Activated CD8-positive, alpha-beta T cell treated with anti-CD3 and anti-CD28 coated beads for 36 hours (primary cell): Measurements from ENCODE around the gene CD44. TPM values are rescaled to one million over a fixed set of nuclear protein-coding genes. Genes with fewer than 3 reads are reported as not detected.

ENCODE experiments used
- ATAC-seq: fragments of 200-7000 bp; cut with Tn5 transposase; one replicate; pipeline ENCODE4 v1.10.0; 2021; ENCODE audit warnings: mild to moderate bottlenecking, moderate library complexity
- CTCF ChIA-PET: fragments of 350-600 bp; sonication (Branson Sonifier 250); formaldehyde crosslinking; loops from one replicate; lab custom pipeline; 2021; ENCODE audit warnings: antibody characterized with exemption; lab: Charles Lee
- POLR2A ChIA-PET: fragments of 350-600 bp; sonication (Branson Sonifier 250); formaldehyde crosslinking; loops from one replicate; lab custom pipeline; 2021; ENCODE audit warnings: antibody characterized with exemption; lab: Charles Lee
- DNase-seq: peaks from one replicate; pipeline ENCODE4 v3.0.0-alpha.2; 2020
- H3K27ac Mint-ChIP-seq: one replicate; pipeline ENCODE4 v1.8.0; 2021; ENCODE audit warnings: mild to moderate bottlenecking, mixed read lengths
- H3K27me3 Mint-ChIP-seq: one replicate; pipeline ENCODE4 v1.8.0; 2021; ENCODE audit warnings: mixed read lengths
- H3K36me3 Mint-ChIP-seq: one replicate; pipeline ENCODE4 v1.8.0; 2021; ENCODE audit warnings: low read depth, mixed read lengths
- H3K4me1 Mint-ChIP-seq: one replicate; pipeline ENCODE4 v1.8.0; 2021; ENCODE audit warnings: low read depth, mixed read lengths
- H3K4me3 Mint-ChIP-seq: one replicate; pipeline ENCODE4 v1.8.0; 2021; ENCODE audit warnings: mild to moderate bottlenecking, moderate library complexity, mixed read lengths
- H3K9me3 Mint-ChIP-seq: one replicate; pipeline ENCODE4 v1.8.0; 2021; ENCODE audit warnings: mixed read lengths
- intact Hi-C: fragments of 100-400 bp; cut with micrococcal nuclease; formaldehyde crosslinking; loops from one replicate; pipeline ENCODE4 v1.10.0; 2022
- total RNA-seq, 2 experiments: library from RNA; stranded (reverse); gene quantifications; one replicate each; pipeline ENCODE4 v1.2.3, GENCODE V29; 2021
- TF ChIP-seq, protein P1 (sequence below): fragments of 200-600 bp; IDR thresholded peaks from one replicate; pipeline ENCODE4 v1.8.0; 2022; ENCODE audit warnings: antibody characterized with exemption, mild to moderate bottlenecking

CD44 gene
- total RNA-seq, 2 experiments from 2014 or later = 363 to 373 TPM

DNA sequence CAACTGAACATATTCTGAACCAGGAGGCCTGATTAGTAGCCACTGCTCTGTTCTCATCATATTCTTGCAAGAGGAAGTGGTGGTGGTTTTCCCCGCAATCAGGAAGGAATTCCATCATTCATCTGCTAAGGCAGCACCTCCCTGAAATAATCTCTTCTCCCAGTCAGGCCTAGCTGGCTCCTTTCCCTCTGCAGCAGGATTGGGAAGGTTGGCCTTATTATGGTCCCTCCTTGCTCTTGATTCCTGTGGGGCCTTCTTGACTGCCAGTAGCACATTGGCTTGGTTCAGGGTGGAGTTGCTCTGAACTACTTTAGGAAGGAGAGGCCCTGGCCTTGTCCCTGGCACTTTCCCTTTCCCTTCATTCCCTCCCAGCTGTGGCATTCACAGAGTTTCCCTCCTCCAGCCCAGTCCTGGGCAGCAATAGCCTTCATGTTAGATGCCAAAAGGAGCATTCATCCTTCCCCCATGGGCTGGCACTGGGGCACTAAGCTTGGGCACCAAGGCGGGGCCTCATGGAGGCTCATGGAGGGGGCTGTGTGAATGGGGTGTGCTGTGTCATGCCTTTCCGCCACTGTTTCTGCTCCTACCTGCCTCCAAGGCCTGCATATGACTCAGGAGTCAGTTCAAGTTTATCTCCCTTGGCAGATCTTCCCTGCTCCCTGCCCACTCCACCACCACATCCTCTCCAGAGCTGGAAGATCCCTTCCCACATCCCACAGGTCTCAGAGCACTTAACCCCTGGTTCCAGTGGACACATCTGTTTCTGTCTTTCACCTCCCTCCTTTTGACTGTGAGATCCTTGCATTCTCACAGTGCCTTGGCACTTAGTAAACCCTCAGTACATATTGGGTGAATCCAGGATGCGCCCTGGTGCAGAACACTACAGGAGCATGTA lies 27.6 kb upstream of the CD44 start:
- CTCF ChIA-PET = no interaction called here
- intact Hi-C loops = no loop called here
- POLR2A ChIA-PET = interaction anchor here (1.4 kb wide), 1 partner anchor 12 kb away, joined by 3 read pairs; no protein-coding TSS in a partner anchor
- H3K9me3 Mint-ChIP-seq = no peaks in the 10 kb centered on the region
- TF ChIP-seq, protein P1, sequence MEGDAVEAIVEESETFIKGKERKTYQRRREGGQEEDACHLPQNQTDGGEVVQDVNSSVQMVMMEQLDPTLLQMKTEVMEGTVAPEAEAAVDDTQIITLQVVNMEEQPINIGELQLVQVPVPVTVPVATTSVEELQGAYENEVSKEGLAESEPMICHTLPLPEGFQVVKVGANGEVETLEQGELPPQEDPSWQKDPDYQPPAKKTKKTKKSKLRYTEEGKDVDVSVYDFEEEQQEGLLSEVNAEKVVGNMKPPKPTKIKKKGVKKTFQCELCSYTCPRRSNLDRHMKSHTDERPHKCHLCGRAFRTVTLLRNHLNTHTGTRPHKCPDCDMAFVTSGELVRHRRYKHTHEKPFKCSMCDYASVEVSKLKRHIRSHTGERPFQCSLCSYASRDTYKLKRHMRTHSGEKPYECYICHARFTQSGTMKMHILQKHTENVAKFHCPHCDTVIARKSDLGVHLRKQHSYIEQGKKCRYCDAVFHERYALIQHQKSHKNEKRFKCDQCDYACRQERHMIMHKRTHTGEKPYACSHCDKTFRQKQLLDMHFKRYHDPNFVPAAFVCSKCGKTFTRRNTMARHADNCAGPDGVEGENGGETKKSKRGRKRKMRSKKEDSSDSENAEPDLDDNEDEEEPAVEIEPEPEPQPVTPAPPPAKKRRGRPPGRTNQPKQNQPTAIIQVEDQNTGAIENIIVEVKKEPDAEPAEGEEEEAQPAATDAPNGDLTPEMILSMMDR = no peak
- H3K4me3 Mint-ChIP-seq = no peak overlapping the region
- H3K36me3 Mint-ChIP-seq = no peaks in the 10 kb centered on the region
- H3K27ac Mint-ChIP-seq = no peak overlapping the region
- H3K4me1 Mint-ChIP-seq = peaks cover 38% of the 10 kb centered on the region
- no peak for DNase-seq
- no peaks in the 10 kb centered on the region for H3K27me3 Mint-ChIP-seq
- ATAC-seq = no peak

DNA sequence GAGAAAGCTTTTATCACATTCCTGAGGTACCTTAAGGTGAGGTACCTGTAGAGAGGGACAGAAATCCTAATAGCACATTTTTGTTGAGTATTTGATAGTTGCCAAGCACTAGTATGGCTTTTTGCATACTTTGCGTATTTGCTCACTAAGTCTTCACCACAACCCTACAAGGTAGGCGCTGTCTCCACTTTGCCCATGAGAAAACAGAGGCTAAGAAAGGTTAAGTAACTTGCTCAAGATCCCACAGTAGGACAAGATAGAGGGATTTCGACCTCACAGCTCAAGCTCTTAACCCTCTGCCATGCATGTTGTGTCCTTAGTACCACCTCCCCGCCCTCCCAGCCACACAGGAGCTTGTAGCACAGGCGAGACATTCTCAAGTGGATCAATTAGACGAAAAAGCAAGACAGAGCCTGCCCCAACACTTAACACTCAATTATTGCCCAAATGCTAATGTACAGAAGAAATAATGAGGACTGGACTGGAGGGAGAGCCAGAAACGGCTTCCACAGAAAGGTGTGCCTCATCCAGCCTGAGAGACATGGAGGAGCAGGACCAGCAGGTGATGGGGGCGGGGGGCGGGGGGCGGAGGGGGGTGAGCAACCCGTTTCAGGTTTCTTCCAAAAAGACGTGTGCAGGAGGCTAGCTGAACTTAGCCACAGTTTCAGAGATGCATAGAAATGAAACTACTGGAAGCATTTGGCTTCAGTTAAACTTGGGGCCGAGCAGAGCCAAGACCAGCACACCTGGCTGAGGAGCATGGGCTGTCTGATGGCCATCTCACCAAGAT lies 26.7 kb upstream of the CD44 start:
- ChIA-PET POLR2A (interaction anchor here (1.0 to 1.4 kb wide), 2 partner anchors 11 to 13 kb away, joined by 3 to 4 read pairs; no protein-coding TSS in a partner anchor), CTCF (no interaction called here)
- DNase-seq = no peak
- peaks cover 30% of the 10 kb centered on the region for H3K4me1 Mint-ChIP-seq
- no peaks in the 10 kb centered on the region for H3K27me3 Mint-ChIP-seq
- H3K36me3 Mint-ChIP-seq = no peaks in the 10 kb centered on the region
- H3K9me3 Mint-ChIP-seq = no peaks in the 10 kb centered on the region
- intact Hi-C loops = no loop called here
- ATAC-seq = no peak
- H3K27ac Mint-ChIP-seq = no peak overlapping the region
- no peak overlapping the region for H3K4me3 Mint-ChIP-seq
- TF ChIP-seq, protein P1 = no peak

DNA sequence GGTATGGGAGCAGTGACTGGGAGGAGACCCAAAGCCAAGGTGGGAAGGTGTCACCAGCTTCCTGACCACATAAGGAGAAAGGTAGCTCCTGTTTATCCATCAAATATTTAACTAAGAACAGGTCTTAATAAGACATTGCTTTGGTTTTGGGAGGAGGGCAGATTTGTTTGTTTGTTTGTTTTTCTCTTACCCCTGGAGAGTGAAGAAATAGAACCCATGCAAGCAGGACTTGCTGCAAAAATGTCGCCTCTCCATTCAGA lies 26.2 kb upstream of the CD44 start:
- intact Hi-C loops = no loop called here
- POLR2A ChIA-PET = interaction anchor here (1.0 to 1.4 kb wide), 2 partner anchors 10 to 12 kb away, joined by 3 to 4 read pairs; no protein-coding TSS in a partner anchor
- Mint-ChIP-seq H3K4me3 (no peak overlapping the region), H3K27me3 (no peaks in the 10 kb centered on the region), H3K9me3 (no peaks in the 10 kb centered on the region), H3K36me3 (no peaks in the 10 kb centered on the region), H3K27ac (no peak overlapping the region), H3K4me1 (peaks cover 25% of the 10 kb centered on the region)
- ATAC-seq (no peak), DNase-seq (no peak)
- TF ChIP-seq, protein P1 = no peak
- CTCF ChIA-PET = no interaction called here

DNA sequence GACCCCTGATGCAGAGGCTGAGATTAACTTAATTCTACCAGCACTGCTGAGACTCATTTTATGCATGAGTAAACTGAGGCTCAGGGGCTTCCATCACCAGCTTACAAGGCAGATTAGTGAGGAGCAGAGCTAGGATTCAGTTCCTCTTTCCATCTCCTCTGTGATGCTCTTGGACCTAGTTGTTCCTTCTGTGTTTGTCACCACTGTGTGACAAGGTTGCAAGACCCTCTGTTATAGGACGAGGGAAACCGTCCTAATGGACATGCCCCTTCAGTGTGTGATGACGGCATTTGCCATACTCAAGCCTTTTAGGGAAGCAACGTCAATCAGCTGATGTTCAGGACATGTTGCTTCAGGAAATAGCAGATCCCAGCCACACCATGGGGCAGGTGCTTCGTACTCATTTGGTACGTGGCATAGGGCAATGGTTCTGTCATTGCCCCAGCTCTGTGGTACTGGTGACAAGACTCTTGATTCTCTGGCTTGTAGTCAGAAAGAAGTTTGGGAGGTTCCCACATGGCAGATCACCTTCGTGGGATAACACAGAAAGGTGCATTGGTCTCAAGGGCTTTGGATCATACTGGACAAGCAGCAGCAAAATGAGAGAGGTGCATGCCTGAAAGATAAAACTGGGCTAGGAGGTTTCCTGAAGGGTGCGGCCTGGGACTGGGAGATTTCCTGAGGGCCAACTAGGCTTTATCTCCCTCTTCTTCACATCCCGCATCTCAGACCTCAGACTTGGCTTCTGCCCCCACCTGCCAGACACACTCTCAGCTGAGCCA lies 23.9 kb upstream of the CD44 start:
- ATAC-seq = no peak
- Mint-ChIP-seq H3K27me3 (no peaks in the 10 kb centered on the region), H3K9me3 (no peaks in the 10 kb centered on the region), H3K4me1 (peaks cover 15% of the 10 kb centered on the region), H3K27ac (no peak overlapping the region), H3K36me3 (no peaks in the 10 kb centered on the region), H3K4me3 (no peak overlapping the region)
- DNase-seq = no peak
- TF ChIP-seq, protein P1 = no peak
- CTCF ChIA-PET = interaction anchor here (1.1 kb wide), 1 partner anchor 13 kb away, joined by 3 read pairs; no protein-coding TSS in a partner anchor
- POLR2A ChIA-PET = no interaction called here
- intact Hi-C loops = no loop called here
